GM18499 (cell line): ENCODE results near the gene FILIP1L.
"Not testable (repeated sequence)": the region's sequence is repeated elsewhere in the genome, so short reads cannot be mapped to it uniquely, and the experiment has no call there.

Experiments
- ATAC-seq: cut with Tn5 transposase; IDR thresholded peaks from one replicate; pipeline ENCODE4 v1.9.1; 2021; ENCODE audit warnings: moderate number of reproducible peaks; ENCODE audit not compliant: insufficient read depth, unreplicated experiment

Gene FILIP1L

DNA sequence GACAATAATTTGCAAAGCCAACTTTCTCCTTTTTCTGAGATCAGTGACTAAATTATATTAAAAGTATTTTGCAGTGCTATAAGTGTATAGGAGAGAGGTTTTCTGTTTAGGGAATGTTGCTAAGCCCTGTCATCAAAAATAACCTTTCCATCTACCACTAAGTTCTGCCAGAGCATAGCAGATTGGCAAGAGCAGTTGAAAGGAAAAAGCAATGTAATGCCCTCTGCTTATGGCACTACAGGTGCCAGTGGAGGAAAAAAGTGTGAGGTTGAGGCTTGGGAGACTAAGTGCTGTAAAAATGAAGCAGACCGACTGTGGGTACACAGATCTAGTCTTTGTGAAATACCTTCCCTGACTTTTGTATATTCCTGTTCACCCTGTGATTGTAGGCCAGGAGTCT is 11.5 kb downstream of the FILIP1L start:
- ATAC-seq = no peak

DNA sequence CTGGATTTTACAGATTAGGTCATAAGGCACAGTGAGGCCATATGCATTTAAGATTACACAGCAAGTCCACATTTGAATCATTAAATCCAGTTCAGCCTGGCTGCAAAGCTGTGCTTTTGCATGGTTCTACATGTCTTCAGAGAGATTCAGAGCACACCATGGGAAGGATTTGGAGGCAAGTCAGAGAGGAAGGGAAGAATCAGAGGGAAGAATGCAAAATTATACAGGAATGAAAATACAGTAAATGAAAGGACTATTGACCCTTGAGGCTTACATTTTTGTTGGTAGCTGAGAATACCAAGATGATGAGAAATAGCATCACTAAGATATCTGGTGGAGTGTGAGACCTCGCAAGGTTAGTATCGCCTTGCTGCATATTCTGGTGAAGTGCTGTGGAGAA is 13.9 kb downstream of the FILIP1L start:
- no peak for ATAC-seq

DNA sequence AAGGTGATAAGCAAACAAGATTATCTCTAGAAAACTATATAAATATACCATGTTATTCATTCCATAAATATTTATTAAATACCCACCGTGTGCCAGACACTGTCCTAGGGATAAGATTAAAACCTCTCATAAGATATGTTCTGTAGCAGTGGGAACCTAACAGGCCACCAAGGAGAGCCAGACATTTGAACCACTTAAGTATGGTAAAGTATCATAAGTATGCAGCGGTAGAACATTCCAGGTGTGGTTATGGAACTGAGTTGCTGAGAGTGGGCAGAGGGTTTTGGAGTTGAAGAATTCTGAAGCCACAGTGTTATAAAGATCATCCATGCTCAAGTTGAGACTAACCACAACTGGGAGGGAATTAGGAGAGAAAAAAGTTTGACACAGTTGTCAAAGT is 14.7 kb downstream of the FILIP1L start:
- ATAC-seq = no peak

DNA sequence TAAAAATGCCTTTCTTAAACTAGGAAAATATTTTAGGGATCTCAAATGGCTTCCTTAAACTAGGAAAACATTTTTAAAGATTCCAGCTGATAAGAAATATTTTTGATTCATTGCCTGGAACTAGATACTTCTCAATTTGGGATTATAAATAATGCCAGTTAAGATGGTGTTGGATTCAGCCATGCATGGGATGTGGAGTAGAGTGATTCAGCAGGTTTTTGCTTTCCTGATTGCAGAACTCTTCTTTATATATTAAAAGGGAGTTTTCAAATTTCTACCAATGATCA is 15.6 kb downstream of the FILIP1L start:
- ATAC-seq = no peak

DNA sequence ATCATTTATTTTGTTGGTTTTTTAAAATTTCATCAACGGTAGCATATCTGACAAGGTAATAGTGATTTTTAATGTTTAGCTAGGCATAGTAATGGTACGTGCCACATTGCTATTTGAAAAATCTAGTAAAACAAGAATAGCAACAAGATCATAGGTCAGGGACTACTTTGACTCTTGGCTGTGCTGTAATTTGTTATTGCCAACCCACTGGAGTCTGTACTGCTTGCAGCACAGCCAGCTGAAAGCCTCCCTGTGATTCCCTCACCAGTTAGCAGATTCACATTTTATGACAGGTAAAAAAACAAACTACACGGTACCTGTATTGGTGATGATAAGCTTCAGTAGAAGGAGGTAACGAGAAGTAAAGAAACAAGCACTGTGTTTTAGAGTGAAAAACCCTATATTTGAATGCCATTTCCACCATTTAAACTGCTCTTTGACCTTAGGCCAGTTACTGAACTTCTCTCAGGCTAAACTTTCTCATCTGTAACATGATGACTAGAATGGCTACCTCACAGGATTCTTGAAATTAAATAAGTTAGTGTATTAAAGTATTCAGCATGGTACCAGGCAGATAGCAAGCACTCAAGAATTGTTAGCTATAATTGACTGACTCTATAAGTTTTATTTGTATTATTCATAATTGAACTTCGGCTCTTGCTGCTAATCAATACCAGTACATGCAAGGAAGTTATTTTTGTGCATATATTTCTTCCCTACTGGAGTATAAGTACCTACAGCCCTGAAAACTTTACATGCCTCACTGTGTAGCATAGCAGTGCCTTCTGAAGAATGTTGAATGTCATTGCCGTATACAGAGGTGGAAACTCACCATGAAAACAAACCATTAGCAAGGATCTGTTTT is 16.1 kb downstream of the FILIP1L start:
- no peak for ATAC-seq

DNA sequence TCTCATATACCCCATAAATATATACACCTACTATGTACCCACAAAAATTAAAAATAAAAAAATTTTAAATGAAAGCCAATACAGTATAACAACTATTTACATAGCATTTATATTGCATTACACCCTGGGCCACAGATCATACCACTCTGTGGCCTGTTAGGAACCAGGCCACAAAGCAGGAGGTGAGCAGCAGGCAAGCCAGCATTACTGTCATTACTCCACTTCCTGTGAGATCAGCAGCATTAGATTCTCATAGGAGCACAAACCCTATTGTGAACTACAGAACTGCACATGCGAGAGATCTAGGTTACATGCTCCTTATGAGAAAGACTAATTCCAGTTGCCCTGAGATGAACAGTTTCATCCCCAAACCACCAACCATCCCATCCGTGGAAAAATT is 17.4 kb downstream of the FILIP1L start:
- no peak for ATAC-seq

DNA sequence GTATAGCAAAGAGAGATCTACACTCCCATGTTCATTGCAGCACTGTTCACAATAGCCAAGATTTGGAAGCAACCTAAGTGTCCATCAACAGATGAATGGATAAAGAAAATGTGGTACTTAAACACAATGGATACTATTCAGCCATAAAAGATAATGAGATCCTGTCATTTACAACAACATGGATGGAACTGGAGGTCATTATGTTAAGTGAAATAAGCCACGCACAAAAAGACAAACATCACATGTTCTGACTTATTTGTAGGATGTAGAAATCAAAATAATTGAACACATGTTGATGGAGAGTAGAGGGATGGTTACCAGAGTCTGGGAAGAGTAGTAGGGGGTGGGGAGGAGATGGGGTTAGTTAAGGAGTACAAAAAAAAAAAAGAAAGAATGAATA is 18.0 kb downstream of the FILIP1L start:
- ATAC-seq = not testable (repeated sequence)

DNA sequence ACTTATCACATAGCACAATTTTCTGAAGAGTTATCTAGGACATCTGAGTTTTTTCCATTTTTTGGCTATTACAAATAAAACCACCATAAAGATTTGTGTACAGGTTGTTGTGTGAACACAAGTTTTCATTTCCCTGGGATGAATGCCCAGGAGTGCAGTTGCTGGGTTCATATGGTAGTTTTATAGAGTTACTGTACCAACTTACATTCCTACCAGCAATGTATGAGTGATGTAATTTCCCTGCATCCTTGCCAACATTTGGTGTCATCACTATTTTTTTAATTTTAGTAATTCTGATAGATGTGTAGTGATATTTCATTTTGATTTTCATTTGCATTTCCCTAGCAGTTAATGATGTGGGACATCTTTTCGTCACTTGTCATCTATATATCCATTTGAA is 20.5 kb downstream of the FILIP1L start:
- ATAC-seq = no peak

DNA sequence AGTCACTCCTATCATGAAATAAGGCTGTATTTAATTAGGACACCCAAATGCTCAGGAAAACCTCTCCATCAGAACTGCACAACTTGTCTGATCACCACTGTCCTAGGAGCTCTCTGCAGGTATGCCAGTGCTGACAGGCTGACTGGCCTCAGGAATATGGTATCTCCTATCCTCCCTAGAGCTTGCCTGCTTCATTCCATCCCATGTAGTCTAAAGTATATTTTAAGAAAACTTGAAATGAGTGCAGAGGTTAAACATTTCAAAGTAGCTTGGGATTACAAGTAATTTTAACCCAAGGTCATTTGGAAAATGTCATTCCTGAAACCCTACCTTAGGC is 23.7 kb downstream of the FILIP1L start:
- ATAC-seq = no peak

DNA sequence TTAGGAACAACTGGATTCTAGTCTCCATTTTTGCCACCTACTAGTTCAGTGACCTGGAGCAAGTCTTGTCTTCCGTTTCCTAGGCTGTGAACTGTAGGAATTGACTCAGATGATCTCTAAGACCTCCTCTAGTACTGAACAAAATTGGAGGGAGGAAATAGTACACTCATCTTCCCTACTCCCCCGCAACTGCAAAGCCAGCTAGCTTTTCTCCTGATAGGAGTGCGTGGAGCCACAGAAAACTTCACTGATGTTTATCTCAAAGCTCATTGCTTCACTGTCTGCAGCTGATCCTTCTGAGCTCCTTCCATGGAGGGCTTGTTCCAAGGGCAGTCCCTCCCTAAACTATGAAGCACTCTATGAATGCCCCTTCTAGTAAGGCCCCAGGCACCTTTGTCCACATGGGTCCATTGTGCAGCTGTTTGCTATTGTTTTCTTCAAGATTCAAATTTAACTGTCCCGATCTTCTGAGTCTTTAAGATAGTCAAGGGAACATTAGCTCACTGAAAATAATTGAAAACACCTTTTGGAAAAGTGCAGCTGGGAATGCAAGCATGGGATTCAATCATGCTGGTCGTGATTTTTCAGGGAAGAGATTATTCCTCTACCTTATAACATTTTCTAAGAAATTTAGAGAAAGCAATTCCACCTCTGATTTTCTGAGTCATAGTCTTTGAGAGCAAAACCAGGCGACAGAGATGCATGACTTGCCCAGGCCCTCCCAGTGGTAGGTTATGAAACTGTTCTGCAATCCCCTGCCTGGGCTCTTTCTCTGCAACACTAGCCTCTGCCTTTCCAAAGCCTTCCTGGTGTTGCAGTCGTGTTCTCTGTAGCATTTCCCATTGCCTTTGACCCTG is 24.3 kb downstream of the FILIP1L start:
- peak; percentile 33 for ATAC-seq

DNA sequence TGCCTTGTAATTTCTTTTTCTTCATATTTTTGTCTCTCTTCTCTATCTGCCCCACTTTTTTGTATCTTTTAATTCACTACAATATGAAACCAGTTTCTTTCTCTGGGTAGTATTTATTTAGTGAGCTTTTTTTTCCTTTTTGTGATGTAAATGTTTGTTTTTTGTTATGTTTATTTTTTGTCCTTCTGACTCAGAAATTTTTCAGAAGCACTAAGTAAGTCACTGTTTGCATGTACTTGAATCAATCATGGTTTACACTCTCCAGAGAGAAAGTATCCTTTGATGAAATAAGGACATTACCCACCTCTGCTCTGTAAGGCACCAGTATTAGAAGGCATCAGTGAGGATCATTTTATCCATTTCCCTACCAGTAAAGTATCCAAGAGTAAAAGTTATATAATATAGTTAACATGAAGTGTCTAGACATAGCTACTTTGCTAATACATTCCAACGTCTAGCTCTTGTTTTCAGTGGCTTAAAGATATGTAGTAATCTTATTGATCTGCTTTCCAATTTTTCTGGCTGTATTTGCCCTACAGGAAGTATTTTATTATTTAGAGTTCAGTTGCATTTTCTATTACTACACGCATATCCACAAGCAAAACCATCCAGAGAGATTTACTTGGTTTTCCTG is 25.4 kb downstream of the FILIP1L start:
- ATAC-seq = no peak

DNA sequence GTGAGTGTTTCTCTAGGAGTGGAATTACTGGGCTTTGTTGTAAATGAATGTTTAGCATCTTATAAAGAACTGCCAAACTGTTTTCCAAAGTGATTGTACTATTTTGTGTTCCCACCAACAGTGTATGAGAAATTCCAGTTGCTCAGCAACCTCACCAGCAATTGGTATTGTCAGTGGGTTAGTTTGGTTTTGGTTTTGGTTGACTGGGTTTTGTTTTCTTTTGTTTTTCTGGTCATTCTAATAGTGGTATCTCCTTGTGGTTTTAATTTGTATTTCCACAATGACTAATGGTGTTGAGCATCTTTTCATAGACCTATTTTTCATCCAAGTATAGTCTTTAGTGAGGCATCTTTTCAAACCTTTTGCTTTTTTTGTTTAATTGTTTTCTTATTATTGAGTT is 27.1 kb downstream of the FILIP1L start:
- peak; percentile 94 for ATAC-seq

DNA sequence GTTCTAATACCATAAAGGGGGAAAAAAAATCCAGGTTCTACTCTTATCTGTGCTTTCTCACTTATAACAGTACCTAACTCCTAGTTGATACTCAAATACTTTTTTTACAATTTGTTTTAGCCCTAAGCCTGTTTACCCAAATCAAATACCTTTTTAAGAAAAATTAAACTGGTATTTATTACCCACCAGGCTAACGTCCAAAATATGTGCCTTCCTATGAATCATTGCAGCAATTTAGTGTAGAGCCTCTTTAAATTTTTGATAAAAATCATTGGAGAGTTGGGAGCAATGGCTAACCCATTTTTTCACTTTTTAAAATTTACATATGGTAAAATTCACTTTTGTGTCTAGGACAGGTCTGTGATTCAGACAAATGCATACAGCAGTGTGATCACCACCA is 27.9 kb downstream of the FILIP1L start:
- no peak for ATAC-seq

DNA sequence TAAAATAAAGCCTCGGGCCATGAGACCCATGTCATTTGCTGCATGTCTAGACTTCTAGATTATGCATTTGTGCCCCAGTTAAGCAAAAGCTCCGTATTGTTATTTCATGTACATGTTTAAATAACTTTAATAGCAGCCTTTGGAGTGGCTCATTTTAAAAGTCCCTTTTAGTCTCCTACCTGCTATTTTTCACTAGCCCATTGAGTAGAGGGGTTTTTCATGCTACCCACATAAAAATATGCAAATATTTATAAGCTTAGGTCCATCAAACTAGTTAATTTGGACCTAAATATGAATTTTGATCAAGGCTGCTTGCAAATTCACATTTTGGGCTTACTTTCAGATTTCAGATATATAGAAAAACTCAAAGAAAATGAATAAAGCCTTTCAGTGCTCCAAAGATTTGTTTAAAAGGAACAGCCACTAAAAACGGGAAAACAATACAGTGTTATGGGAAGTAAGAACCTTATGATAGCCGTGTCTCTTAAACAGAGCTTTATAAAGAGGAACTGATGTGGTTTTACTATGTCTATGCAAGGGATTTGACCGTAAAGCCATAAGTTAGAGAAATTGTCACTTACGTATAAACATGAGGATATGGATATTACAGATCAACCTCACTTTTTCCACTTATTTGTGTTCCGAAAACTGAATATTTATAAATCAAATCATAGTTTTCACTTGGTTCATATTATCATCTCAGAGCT is 30.0 kb downstream of the FILIP1L start:
- no peak for ATAC-seq

DNA sequence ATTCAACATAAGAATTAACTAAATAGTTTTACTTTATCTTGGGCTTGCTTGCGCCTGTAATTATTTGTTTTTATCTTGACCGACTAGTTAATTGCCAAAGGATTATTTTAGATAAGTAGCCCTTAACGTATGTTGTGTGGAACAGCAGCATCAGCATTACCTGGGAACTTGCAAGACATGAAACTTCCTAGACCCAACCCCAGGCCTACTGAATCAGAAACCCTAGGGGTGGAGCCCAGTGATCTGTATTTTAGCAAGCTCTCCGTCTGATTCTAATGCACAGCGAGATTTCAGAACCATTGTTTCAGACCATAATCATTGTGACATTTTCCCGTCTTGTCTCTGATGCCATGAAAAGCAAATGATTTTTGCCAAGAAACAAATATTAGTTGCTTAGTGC is 31.1 kb downstream of the FILIP1L start:
- ATAC-seq = no peak

DNA sequence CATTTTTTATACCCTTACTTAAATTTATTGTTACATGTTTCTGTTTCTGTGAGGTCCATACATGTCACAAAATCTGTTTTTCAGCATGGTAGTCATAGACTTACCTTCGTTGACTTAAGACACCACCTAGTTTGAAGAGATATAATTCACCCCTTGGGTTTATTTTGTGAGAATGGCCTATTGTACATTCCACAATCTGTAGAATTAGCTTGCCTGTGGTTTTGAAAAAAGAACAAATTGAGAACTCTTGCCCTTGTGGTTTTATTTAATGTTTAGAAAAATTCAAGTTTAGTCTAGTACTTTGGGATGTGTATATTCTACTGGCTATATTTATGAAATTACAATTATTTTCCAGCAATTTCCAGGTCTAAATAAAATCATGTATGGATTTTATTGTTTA is 31.6 kb downstream of the FILIP1L start:
- no peak for ATAC-seq

DNA sequence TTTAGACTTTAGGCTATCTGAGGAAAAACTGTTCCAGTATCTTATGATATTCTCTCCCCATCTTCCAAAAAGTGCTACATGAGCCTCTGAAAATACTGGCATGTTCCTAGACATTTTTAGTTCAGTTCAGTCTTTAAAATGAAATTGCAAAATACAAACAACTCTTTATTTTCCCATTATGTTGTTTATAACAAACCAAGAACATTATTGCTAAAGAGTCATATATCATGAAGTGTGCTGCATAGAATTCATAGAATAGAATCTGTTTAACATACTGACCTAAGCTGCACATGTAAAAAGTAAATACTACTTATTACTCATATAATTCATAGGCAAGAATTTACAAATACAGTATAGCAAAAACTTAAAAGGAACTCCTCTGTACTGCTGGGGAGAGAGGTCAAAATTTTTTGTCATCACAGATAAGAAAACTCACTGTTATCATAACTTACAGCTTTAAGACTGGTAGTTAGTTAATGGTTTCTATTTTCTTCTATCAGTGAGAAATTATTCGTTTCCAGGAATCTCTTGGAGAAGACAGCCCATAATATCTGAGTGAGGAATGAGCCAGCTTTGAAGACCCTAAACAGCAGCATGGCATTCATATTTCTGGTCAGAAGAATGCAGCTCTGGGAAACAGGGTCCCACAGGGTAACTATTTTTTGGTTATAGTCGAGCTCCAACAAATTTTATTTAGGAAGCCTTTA is 32.2 kb downstream of the FILIP1L start:
- no peak for ATAC-seq

DNA sequence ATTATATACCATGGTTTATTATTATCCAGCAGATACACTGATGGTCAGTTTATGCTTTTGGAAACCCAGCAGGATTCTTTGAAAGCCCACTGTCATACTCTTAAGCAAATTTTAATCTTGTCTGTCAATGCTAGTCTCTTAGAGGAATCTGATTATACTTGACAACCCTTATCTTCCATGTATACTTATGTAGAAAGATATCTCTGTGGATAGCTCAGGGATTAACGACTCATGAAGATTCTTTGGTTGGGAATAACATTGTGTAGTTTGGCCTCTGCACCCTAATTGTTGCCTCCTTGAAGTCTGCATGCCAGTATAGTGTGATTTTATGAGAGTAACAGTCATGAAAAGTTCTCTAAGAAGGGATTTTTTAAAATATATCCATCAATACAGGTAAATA is 33.0 kb downstream of the FILIP1L start:
- ATAC-seq = no peak

DNA sequence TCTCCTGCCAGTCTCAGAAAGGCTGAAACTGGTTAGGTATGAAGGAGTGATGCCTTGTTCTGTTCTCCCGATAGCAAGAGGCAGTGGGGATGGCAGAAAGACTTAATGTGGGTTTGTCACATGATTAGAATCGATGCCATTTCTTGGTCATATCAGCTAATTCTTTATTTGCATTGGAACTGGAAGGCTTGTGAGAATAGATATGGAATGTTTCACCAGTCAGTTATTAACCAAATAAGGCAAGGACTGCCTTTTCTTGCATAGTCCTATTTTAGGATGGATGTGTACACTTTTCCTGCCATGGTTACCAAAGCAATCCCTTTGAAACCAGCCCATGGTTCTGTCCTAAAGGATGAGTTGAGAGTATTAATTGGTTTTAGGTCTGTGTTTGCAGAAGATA is 33.7 kb downstream of the FILIP1L start:
- no peak for ATAC-seq

DNA sequence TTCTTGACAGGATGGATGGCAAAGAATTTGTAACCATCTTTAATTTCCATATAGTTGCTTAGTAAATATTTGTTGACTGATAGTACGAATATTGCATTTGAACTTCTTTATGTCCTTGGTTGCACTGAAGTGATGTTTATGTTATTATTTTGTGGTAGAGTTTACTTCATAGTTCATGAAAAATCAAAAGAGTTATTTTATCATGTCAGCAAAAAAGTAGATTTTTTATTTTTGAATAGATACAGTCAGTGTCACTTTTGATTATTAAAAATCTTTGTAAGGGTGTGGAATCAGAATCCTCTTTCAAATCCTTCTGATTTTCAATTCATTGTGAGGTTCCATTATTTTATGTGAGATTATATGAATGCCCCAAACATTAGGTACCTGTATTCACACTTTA is 35.0 kb downstream of the FILIP1L start:
- no peak for ATAC-seq
